LNCaP clone FGC (cell line): ENCODE results near the gene CNIH1.

Source experiments
- DNase-seq: peaks from one replicate; pipeline ENCODE4 v3.0.0-alpha.2; 2011; ENCODE audit warnings: low read depth
- H3K4me3 ChIP-seq: 2 replicates; pipeline ENCODE4 v1.5.1; 2011; ENCODE audit warnings: mild to moderate bottlenecking, low read depth, low read length, control low read depth
- CTCF ChIP-seq: IDR thresholded peaks from 2 replicates; pipeline ENCODE4 v1.5.1; 2012; ENCODE audit warnings: mild to moderate bottlenecking; ENCODE audit not compliant: control insufficient read depth, insufficient read depth; ENCODE audit errors: extremely low read depth

The CNIH1 gene

DNA sequence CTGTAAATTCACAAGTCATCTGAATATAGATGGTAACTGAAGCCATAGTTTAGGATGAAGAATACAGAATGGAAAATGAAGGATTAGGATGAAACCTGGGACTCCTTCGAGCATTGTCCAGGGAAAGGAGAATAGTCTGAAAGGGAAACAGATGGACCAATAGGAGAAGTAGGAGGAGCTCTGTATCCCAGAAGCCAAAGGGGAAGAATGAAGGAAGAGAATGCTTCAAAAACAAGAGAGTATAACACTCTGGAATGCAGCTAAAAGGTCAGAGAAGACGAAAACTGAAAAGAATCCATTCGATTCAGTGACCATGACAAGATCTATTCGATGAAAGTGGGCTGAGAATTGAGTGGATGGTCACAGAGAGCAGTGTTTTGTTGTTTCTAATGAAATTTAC lies 46.6 kb upstream of the CNIH1 start:
- TF ChIP-seq CTCF, result no peak
- H3K4me3 ChIP-seq, result peak overlapping the region; percentile 95
- no peak for DNase-seq

DNA sequence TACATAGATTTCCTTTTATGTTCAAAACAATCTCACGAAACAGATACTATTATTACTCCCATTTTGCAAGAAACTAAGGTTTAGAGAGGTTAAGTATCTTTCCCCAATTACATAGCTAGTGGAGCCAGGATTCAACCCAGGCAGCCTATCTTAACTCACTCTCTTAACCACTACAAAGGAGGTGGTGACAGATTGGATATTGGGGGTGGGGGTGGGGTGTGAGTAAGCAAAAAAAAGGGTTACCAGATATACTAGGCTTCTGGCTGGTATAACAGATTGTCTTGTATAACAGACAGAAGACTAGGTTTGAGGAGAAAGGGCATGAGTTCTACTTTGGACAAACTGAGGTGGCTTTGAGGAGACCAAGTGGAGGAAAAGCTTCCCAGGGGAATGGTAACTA lies 45.5 kb upstream of the CNIH1 start:
- no peak for TF ChIP-seq CTCF
- no peak overlapping the region for H3K4me3 ChIP-seq
- no peak for DNase-seq

- TF ChIP-seq CTCF, result no peak
- no peak for DNase-seq
- H3K4me3 ChIP-seq, result no peak overlapping the region
Observed at GRCh38 chr14:54483846-54484245, 42.7 kb upstream of the CNIH1 start.

- DNase-seq, result no peak
- H3K4me3 ChIP-seq, result no peak overlapping the region
- no peak for TF ChIP-seq CTCF
Observed at GRCh38 chr14:54483073-54483745, 42.0 kb upstream of the CNIH1 start.

DNA sequence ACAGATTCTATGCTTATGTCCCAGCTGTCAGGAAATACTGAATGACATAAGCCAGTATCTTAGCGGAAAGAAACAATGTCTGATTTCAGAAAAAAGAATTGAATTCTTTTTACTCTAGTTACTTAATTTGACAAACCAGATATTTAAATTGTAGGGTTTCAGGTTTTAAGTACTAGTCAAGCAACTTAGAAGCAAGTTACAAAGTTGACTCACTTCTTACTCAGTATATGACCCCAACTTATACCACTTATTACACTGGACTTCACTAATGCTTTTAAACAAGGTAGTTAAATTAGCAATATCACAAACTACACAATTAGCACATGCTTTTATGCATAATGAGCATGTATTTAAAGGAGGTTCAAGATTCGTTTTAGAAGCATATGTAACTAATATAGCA lies 40.5 kb upstream of the CNIH1 start:
- DNase-seq, result no peak
- H3K4me3 ChIP-seq, result peak overlapping the region; percentile 12; the same call in 1 of the 2 replicates
- TF ChIP-seq CTCF, result no peak

DNA sequence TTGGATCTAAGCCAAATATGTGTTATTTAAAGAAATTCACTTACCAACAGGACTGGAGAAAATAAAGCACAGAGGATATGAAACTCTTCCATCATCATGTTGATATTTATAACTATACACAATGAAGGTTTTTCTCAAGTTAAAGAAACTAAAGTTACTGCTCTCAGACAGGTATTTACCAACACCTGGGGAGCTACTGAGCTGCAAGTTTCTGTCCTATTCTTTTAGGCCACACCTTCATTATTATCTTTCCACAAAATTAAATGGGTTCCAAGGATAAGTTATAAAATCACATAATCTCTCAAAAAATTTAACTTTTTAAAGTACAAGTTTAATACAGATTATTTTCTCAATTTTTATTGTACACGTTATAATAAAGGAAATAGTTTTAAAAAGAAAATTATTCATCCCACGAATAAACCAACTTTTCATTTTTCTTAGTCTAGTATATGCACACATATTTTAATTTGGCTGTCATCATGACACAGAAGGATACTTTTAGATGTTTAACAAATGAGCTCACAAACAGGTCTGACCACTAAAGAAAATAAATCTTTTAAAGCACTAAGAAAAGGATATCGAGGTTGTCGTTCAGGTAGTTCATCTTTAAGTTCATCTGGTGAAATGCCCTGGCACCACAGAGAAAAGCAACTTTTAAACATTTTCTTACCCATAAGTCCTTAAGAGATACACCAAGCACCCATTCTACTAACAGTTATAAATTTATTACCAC lies 39.8 kb upstream of the CNIH1 start:
- DNase-seq, result no peak
- H3K4me3 ChIP-seq, result peak overlapping the region; percentile 12; the same call in 1 of the 2 replicates
- TF ChIP-seq CTCF, result peak; percentile 23; the same call in 1 of the 2 replicates

GRCh38 chr14:54478636-54479215 lies 37.6 kb upstream of the CNIH1 start:
- no peak for DNase-seq
- no peak for TF ChIP-seq CTCF
- H3K4me3 ChIP-seq, result no peak overlapping the region
